ENCODE measurements around the gene UMAD1.

UMAD1 gene

DNA sequence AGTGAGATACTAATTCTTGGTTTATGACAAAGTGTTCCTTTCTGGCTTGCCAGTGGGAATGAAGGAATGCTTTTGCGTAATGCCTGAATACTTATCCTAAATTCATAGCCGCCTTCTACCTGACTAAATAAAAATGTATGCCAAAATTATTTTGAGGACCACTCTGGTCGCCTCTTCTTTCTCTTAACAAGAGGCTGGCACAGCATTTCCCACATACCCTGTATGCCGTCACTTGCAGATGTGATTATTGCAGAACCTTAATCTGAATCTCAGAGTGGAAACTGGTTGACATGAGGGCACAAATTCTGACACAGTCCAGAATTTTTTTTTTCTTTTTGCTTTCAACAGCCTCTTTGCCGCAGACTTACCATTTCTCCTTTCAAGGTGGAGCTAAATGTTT lies 203.4 kb downstream of the UMAD1 start:
- DNase-seq: no peak

GRCh38 chr7:7848246-7848645 lies 207.7 kb downstream of the UMAD1 start:
- DNase-seq: no peak

- DNase-seq: no peak
Measured at GRCh38 chr7:7848892-7849291, 208.3 kb downstream of the UMAD1 start.

DNA sequence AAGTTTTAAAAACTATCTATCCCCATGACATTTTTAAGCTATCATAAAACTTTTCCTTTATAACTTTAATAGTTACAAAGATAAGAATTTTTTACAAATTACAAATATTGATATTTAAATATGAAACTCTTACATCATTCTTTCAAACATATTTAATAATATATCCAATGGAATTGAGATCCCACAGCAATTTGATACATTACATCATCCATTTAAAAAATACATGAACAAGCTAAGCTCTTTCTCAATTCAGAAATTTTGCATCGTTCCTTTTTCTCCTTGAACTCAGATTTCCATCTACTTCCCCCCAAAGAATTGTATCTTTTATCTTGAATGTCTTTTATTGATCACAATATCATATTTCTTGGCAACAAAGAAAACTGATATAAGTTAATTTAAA lies 209.6 kb downstream of the UMAD1 start:
- no peak for DNase-seq

DNA sequence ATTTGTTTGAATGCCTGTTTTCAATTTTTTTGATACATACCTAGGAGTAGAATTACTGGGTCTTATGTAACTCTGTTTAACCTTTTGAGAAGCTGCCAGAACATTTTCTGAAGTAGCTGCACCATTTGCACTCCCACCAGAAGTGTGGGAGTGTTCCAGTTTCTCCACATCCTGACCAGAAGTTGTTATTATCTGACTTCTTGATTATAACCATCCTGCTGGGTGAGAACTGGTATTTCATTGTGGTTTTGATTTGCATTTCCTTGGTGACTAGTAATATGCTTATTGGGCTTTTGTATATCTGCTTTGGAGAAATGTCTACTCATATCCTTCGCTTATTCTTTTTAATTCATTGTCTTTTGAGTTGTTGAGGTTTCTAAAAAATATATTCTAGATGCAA lies 210.8 kb downstream of the UMAD1 start:
- DNase-seq: peak in 3 of 4 experiments; percentile 20 to 53 (median 22)

GRCh38 chr7:7851991-7852390 lies 211.4 kb downstream of the UMAD1 start:
- no peak for DNase-seq

DNA sequence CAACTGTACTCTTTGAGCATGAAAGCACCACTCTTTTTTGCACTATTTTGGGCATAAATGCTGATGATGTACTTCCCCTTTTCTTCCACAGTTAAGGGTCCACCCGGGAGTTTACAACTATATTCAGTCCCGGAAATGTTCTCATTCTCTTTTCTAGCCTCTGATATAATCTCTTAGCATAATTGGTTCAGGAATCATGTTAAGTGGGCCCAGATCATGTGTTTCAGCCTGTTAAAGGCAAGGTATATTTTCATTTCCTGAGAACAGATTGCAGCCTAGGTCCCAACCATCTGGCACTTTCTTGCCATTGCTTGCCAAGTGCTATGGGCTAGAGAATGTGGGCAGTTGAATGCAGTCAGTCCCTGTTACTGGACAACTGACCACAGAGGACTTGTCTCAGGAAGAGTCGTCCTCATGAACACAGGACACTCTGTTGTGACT lies 216.6 kb downstream of the UMAD1 start:
- DNase-seq: peak; percentile 9 to 62 (median 35)

DNA sequence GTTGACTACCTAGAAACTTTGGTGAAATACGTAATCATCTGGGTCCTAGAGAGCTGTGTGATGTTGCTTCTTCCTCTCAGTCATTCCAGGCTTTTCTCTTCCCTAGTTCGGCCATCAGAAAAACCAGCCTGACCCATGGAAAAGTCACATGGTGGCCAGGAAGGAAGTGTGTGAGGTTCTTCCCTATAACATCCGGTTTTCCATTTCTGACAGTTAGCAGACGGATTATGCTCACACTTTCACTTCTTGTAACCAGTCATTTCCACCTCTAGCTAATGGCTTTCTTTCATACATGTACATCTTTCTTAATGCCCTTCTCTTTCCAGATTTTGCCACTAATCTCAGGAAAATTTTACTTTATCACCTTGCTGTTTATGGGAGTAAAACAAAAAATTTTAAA lies 218.0 kb downstream of the UMAD1 start:
- peak in 2 of 4 experiments; percentile 4 to 25 for DNase-seq

GRCh38 chr7:7859411-7859810 lies 218.9 kb downstream of the UMAD1 start:
- DNase-seq: no peak

DNA sequence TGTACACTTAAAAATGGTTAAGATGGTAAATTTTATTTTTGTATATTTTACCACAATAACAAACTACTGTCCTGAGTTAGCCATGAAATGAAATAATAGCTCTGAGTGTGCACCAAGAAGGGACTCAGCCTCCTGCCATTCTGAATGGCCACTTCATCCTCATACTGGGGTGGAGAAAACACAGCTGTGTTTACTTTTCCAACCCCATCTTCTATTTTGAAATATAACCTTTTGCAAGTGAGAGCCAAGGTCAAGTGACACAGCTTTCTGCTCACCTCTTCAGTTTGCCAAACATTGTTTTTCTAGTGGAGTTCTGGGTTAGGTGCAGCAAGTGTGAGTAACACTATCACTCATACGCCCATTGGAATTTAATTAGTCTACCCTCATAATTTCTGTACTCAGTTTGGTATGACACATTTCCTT lies 220.7 kb downstream of the UMAD1 start:
- DNase-seq: no peak

GRCh38 chr7:7862393-7862792 lies 221.8 kb downstream of the UMAD1 start:
- no peak for DNase-seq

GRCh38 chr7:7867846-7868571 lies 227.5 kb downstream of the UMAD1 start:
- DNase-seq: peak; percentile 56 to 86 (median 72)

- no peak for DNase-seq
Measured at GRCh38 chr7:7868572-7868899, 228.0 kb downstream of the UMAD1 start.

- DNase-seq: no peak
Measured at GRCh38 chr7:7869036-7869435, 228.5 kb downstream of the UMAD1 start.

DNA sequence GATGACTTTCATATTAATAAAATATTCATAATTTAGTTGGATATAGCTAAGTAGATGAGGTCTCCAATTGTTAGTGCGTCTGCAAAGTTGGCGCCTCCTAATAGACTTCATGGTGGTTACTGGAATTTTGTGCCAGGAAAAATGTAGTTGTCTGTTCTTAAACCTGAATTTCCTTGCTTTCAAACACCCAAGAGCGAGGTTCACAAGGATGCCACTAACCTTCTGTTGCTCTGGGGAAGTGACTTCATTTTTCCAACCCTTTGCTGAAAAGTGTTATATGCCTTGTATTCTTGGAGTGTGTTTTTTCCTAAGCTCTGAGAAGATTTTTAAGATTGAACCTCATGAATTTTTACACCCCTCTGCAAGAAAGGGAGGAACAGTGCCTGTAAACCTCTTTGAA lies 229.1 kb downstream of the UMAD1 start:
- DNase-seq: no peak

GRCh38 chr7:7870555-7870954 lies 230.0 kb downstream of the UMAD1 start:
- DNase-seq: no peak

DNA sequence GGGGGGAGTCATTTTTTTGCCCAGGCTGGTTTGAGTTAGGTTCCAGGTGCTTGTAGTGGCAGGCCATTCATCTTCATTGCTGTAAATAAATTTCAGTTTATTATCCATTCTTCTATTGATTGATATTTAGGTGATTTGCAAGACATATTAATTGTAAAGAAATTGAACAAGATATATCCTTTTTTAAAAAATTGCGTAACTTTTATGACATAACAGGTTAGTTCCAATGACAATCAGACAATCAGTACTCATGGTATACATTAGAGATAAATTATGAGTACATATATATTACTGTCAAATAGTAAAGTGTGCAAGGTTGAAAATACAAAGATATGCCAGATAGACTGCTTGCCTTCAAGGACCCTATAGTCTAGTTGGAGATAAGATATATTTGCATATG lies 235.9 kb downstream of the UMAD1 start:
- no peak for DNase-seq

GRCh38 chr7:7881581-7881980 lies 241.0 kb downstream of the UMAD1 start:
- DNase-seq: no peak

DNA sequence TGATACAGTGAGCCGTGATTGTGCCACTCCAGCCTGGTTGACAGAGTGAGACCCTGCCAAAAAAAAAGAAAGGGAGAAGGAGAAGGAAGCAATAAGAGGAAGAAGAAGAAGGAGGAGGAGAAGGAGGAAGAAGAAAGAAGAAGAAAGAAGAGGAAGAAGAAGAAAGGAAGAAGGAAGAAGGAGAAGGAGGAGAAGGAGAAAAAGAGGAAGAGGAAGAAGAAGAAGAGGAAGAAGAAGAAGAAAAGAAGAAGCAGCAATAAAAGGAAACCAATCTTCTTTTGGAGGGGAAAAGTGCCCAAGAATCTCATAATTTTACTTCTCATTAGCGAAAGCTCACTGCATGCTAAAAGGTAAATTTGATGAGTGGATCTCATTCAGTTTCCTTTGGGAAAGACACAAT lies 242.3 kb downstream of the UMAD1 start:
- DNase-seq: peak in 2 of 4 experiments; percentile 7 to 9

GRCh38 chr7:7883394-7883793 lies 242.8 kb downstream of the UMAD1 start:
- DNase-seq: no peak

GRCh38 chr7:7884855-7885254 lies 244.3 kb downstream of the UMAD1 start:
- DNase-seq: no peak

GRCh38 chr7:7889791-7890568 lies 249.4 kb downstream of the UMAD1 start:
- no peak for DNase-seq

GRCh38 chr7:7895004-7895650 lies 254.6 kb downstream of the UMAD1 start:
- no peak for DNase-seq

DNA sequence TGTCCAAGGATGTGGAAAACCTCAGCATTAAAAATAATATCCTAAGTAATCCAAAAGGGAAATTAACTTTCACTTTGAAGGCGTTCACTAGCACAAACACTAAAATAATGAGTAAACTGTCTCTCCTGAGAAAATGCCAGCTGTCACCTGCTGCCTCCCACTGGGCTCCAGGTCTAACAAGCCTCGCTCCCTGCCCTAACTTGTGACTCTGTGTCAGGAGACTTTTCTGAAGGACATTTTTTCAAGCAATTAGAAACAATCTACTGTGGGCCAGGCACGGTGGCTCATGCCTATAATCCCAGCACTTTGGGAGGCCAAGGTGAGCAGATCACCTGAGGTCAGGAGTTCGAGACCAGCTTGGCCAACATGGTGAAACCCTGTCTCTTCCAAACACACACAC lies 255.2 kb downstream of the UMAD1 start:
- no peak for DNase-seq

Data from suppressor macrophage (primary cell).